ENCODE measurements around the gene DEFB119. TPM values are rescaled to one million over a fixed set of nuclear protein-coding genes. Genes with fewer than 3 reads are reported as not detected.
"Not testable (repeated sequence)": the region's sequence is repeated elsewhere in the genome, so short reads cannot be mapped to it uniquely, and the experiment has no call there.

DEFB119 gene, protein sequence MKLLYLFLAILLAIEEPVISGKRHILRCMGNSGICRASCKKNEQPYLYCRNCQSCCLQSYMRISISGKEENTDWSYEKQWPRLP
- total RNA-seq: not detected in 2 replicates
- polyA plus RNA-seq (2012): not detected

- DNase-seq (ENCODE audit: low read depth): no peak
Measured at GRCh38 chr20:31390490-31390889, at the start of gene DEFB119. Gene DEFB119 (minus strand): TSS chr20:31390590. CDS start chr20:31390483, 107 bp downstream.

GRCh38 chr20:31430568-31431115 is 40.3 kb upstream of the DEFB119 start:
- no peak for DNase-seq (ENCODE audit: low read depth)

DNA sequence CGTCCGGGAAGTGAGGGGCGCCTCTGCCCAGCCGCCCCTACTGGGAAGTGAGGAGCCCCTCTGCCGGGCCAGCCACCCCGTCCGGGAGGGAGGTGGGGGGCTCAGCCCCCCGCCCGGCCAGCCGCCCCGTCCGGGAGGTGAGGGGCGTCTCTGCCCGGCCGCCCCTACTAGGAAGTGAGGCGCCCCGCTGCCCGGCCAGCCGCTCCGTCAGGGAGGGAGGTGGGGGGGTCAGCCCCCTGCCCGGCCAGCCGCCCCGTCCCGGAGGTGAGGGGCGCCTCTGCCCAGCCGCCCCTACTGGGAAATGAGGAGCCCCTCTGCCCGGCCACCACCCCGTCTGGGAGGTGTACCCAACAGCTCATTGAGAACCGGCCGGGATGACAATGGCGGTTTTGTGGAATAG is 37.2 kb upstream of the DEFB119 start:
- DNase-seq (ENCODE audit: low read depth): not testable (repeated sequence)

DNA sequence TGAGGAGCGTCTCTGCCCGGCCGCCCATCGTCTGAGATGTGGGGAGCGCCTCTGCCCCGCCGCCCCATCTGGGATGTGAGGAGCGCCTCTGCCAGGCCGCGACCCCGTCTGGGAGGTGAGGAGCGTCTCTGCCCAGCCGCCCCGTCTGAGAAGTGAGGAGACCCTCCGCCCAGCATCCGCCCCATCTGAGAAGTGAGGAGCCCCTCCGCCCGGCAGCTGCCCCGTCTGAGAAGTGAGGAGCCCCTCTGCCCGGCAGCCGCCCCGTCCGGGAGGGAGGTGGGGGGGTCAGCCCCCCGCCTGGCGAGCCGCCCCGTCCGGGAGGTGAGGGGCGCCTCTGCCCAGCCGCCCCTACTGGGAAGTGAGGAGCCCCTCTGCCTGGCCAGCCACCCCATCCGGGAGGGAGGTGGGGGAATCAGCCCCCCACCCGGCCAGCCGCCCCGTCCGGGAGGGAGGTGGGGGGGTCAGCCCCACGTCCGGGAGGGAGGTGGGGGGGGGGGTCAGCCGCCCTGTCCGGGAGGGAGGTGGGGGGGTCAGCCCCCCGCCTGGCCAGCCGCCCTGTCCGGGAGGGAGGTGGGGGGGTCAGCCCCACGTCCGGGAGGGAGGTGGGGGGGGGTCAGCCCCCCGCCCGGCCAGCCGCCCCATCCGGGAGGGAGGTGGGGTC is 36.6 kb upstream of the DEFB119 start:
- not testable (repeated sequence) for DNase-seq (ENCODE audit: low read depth)

DNA sequence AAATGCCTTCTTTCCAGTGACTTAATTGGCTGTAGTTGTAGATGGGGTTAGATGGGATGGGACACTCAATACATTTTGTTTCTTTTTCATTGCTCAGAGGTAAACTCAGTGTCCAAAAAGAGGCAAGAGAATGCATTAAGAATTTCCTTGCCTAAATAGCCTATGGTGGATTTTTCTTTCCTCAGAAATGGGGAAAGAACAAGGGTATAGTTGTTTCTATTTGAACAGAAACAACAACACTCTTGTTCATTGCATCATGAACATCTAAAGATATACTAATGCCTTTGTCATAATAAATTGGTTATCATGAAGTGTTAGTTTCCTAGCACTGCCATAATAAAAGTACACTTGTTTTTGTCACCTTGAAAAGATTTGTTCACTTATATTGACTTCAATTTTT is 35.4 kb upstream of the DEFB119 start:
- no peak for DNase-seq (ENCODE audit: low read depth)

GRCh38 chr20:31418307-31418706 is 27.9 kb upstream of the DEFB119 start:
- DNase-seq (ENCODE audit: low read depth): no peak

DNA sequence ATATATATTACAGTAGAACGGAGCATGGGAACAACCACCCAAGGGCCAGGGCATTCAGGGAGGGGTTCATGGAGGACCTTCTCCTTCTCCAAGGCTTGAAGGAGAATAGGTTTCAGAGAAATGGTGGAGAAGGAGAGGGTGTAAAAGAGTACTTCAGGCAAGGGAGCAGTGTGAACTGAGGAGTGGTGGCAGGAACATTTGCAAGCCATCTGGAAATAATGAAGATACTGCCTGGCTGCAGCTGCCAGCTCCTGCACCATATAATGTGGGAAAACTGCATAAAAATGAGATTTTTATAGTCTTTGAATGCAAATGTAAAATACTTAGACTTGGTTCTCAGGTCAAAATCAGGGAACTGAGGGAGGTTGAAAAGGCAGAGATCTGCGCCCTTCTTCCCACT is 25.3 kb upstream of the DEFB119 start:
- no peak for DNase-seq (ENCODE audit: low read depth)

- DNase-seq (ENCODE audit: low read depth): no peak
Measured at GRCh38 chr20:31414381-31414780, 24.0 kb upstream of the DEFB119 start.

DNA sequence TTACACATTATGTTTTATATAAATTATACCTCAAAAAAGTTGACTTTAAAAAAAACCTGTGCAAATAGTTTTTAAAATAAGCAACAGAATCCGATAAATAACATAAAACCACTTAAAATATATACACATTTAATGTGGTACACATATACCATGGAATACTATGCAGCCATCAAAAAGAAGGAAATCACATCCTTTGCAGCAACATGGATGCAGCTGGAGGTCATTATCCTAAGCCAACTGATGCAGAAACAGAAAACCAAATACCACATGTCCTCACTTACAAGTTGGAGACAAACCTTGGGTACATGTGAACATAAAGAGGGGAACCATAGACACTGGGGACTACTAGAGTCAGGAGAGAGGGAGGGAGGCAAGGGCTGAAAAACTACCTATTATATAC is 19.6 kb upstream of the DEFB119 start:
- no peak for DNase-seq (ENCODE audit: low read depth)

GRCh38 chr20:31406115-31406514 is 15.7 kb upstream of the DEFB119 start, which contains the start of gene DEFB121:
Gene DEFB121 (minus strand): TSS chr20:31406215. CDS start chr20:31406152, 63 bp downstream.
- no peak for DNase-seq (ENCODE audit: low read depth)

- no peak for DNase-seq (ENCODE audit: low read depth)
Measured at GRCh38 chr20:31403886-31404285, 13.5 kb upstream of the DEFB119 start.

DNA sequence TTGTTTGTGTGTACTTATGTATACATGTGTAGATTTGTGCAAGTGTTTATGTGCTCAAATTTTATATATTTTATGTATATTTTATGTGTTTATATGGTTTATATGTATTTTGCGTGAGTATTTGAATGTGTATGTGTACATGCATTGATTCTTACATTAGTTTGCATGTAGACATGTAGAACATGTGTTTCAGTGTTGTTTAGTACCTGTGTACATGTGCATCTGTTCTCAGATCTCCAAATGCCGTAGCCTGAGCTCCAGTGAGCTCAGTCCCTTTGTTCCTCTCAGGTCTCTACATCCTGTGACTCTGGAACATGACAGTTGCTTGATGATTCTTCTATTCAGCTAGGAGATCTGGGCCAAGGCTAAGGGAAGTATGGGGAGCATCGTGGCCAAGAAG is 4.5 kb upstream of the DEFB119 start:
- no peak for DNase-seq (ENCODE audit: low read depth)

DNA sequence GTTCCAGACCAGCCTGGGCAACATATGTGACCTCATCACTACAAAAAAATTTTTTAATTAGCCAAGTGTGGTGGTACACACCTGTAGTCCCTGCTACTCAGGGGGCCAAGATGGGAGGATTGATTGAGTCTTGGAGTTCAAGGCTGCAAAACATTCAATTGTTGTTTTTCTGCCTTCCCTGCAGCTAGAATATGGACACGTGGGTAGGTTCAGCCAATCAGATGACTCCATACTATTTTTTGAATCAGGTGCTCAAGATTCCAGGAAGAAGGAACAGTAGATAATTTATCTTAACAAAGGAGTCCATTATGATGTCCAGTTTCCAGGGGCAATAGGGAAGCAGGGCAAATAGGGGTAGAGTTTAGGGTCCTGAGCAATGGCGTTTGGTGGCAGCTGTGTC is 2.4 kb upstream of the DEFB119 start:
- DNase-seq (ENCODE audit: low read depth): no peak

- DNase-seq (ENCODE audit: low read depth): no peak
Measured at GRCh38 chr20:31374346-31374745, 16.0 kb downstream of the DEFB119 start.

DNA sequence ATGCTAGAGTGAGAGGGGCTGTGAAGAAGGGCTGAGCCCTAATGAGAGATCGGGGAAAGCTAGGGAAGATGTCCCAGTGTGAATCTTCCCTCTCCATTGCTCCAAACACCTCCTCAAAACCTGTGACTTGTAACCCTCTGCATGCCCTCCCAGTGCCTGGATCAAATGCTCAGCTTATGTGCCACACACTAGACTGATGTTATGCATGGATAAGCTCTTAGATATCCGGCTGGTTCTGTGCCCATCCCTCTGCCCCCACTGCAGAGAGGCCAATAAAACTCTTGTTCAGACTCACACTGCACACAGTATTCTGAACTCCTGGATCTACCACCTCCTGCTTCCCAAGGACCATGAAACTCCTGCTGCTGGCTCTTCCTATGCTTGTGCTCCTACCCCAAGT is 22.1 kb downstream of the DEFB119 start, which contains the start of gene DEFB118:
TSS of gene DEFB118 (plus strand) at position 301 of the 400 bp plus-strand sequence. CDS start at position 351, 50 bp downstream.
- DNase-seq (ENCODE audit: low read depth): no peak

GRCh38 chr20:31364272-31364671 is 26.1 kb downstream of the DEFB119 start:
- not testable (repeated sequence) for DNase-seq (ENCODE audit: low read depth)

DNA sequence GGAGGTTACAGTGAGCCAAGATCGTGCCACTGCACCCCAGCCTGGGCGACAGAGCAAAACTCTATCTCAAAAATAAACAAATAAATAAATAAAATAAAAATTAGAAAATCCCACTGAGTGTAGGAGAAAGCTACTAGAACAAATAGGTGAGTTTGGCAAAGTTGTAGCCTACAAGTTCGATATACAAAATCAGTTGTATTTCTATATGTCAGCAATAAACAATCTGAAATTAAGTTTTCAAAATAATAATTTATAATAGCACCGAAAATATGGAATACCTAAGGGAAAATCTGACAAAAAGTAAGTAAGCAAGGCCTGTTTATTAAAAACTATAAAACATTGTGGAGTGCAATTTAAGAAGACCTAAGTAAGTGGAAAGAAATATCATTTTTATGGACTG is 27.1 kb downstream of the DEFB119 start:
- no peak for DNase-seq (ENCODE audit: low read depth)

DNA sequence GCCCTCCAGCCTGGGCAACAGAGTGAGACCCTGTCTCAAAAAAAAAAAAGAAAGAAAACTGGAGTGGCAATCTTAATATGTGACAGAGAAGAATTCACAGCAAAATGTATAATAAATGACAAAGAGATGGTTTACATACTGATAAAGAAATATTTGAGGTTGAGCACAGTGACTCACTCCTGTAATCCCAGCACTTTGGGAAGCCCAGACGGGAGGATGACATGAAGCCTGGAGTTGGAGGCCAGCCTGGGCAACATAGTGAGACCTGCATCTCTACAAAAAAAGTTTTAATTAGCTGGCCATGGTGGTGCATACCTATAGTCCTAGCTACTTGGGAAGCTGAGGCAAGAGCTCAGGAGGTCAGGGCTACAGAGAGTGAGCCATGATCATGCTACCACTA is 34.4 kb downstream of the DEFB119 start:
- DNase-seq (ENCODE audit: low read depth): no peak

DNA sequence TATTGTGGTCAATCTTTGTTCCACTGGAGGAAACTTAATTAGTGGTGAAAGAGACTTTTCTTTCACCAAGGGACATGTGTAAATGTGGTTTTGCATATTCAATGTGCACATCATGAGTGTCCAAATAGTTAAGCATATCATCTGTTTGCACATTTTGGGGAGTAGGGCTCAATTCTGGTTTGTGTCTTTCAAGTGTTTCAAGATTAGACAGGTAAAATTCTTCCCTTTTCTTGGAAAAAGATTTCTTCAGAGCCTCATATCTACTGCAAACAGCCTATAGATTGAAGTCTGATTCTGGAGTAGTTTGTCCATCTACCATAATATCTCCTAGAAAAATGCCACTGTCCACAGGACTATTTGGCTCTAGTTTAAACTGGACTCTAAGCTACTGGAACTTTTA is 48.9 kb downstream of the DEFB119 start:
- no peak for DNase-seq (ENCODE audit: low read depth)

DNA sequence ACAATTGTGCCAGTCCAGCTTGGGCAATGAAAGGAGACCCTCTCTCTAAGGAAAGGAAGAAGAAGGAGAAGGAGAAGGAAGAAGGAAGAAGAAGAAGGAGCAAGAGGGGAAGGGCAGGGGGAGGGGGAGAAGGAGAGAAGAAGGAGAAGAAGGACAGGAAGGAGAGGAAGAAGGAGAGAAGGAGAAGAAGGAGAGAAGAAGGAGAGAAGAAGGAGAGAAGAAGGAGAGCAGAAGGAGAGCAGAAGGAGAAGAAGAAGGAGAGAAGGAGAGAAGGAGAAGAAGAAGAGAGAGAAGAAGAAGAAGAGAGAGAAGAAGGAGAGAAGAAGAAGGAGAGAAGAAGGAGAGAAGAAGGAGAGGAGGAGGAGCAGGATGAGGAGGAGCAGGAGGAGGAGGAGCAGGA is 59.5 kb downstream of the DEFB119 start:
- no peak for DNase-seq (ENCODE audit: low read depth)

All from myocyte (in vitro differentiated cells).